ENCODE data around the gene SLC12A5. TPM values are rescaled to one million over a fixed set of nuclear protein-coding genes. Genes with fewer than 3 reads are reported as not detected.

The SLC12A5 gene
- total and polyA plus RNA-seq, 2 of the 4 experiments (the other 2 are of a cell fraction): 2.2 TPM; not detected in 1

- POLR2A ChIA-PET (ENCODE audit: unreplicated experiment): no interaction called here
- Histone ChIP-seq H3K36me3 (ENCODE audit: control insufficient read depth, insufficient read depth, low read length) (no peaks in the 10 kb centered on the region), H3K4me2 (ENCODE audit: low read depth, low read length) (no peak overlapping the region), H3K56ac (ENCODE audit: extremely low read depth, insufficient read depth, low read length) (no peak overlapping the region), H4K5ac (ENCODE audit: low read depth, low read length) (no peak overlapping the region), H3K27ac (ENCODE audit: insufficient read depth, low read length) (no peak overlapping the region), H3K18ac (ENCODE audit: low read depth, low read length) (no peak overlapping the region), H2AFZ (replicated peaks; ENCODE audit: low read length, poor library complexity) (no peak overlapping the region), H4K8ac (ENCODE audit: low read depth in 2 of 2, low read length in 2 of 2) (no peak overlapping the region), H3K9ac (ENCODE audit: low read depth, low read length) (no peak overlapping the region), H2BK120ac (ENCODE audit: low read depth, low read length) (no peak overlapping the region), H2BK20ac (ENCODE audit: low read depth, low read length) (no peak overlapping the region), H3K23ac (ENCODE audit: low read depth, low read length) (no peak overlapping the region), H3K4ac (ENCODE audit: low read depth, low read length) (no peak overlapping the region), H3K79me1 (ENCODE audit: low read depth in 1 of 2, low read length in 2 of 2) (no peaks in the 10 kb centered on the region), H2AK9ac (replicated peaks; ENCODE audit: low read depth, low read length, poor library complexity) (no peak overlapping the region), H3K4me1 (ENCODE audit: control insufficient read depth, insufficient read depth, low read length) (no peaks in the 10 kb centered on the region), H4K20me1 (ENCODE audit: insufficient read depth, low read length) (no peaks in the 10 kb centered on the region; the same call in 1 of the 2 replicates), H3K9me1 (ENCODE audit: insufficient read depth, low read length) (no peaks in the 10 kb centered on the region), H2BK15ac (ENCODE audit: low read depth, low read length) (no peak overlapping the region), H2BK5ac (ENCODE audit: low read depth, low read length, poor library complexity, severe bottlenecking) (no peak overlapping the region), H2AK5ac (ENCODE audit: low read depth, low read length) (no peak overlapping the region), H4K91ac (ENCODE audit: insufficient read depth, low read depth, low read length) (no peak overlapping the region), H3K4me3 (ENCODE audit: insufficient read depth, low read depth, low read length) (no peak overlapping the region), H3K27me3 (ENCODE audit: control insufficient read depth, insufficient read depth, low read length) (peaks cover 71% of the 10 kb centered on the region), H3K14ac (replicated peaks; ENCODE audit: low read depth, low read length) (no peak overlapping the region), H3K9me3 (ENCODE audit: control insufficient read depth, insufficient read depth, low read length) (peaks cover 14% of the 10 kb centered on the region)
- TF ChIP-seq FOS (IDR thresholded peaks at IDR 0.05; ENCODE audit: low read depth, low read length) (no peak), SMC3 (IDR thresholded peaks at IDR 0.05; ENCODE audit: low read depth, low read length) (no peak), RCOR1 (IDR thresholded peaks at IDR 0.05; ENCODE audit: insufficient replicate concordance, low read length) (no peak), BHLHE40 (IDR thresholded peaks at IDR 0.05; ENCODE audit: low read depth, low read length) (no peak), RAD21 (IDR thresholded peaks at IDR 0.05; ENCODE audit: low read length) (no peak)
- TF ChIP-seq, protein P1, sequence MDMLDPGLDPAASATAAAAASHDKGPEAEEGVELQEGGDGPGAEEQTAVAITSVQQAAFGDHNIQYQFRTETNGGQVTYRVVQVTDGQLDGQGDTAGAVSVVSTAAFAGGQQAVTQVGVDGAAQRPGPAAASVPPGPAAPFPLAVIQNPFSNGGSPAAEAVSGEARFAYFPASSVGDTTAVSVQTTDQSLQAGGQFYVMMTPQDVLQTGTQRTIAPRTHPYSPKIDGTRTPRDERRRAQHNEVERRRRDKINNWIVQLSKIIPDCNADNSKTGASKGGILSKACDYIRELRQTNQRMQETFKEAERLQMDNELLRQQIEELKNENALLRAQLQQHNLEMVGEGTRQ (IDR thresholded peaks at IDR 0.05; ENCODE audit: low read depth, low read length): no peak
- BruUV-seq (replicated peaks): no TSS peak
- ATAC-seq (ENCODE audit: low read depth) (no peak), DNase-seq (no peak)
- 64% methylated on average over 2 of the region's 10 CpGs; no CpG with 5 or more reads in 1 of the 2 experiments for WGBS, 2 experiments (ENCODE audit: extremely low coverage in 2 of 2, insufficient read length in 1 of 2)
- intact Hi-C loops (cut with micrococcal nuclease): loop anchor here (10.0 kb wide), 1 partner anchor 468 kb away; the partner anchor contains the start of gene EPPIN
- dilution Hi-C loops (cut with HindIII; ENCODE audit: low sequenced_read_pairs, unreplicated experiment): no loop called here
- CTCF ChIA-PET: interaction anchor here (0.8 kb wide), 1 partner anchor 121 kb away, joined by 4 read pairs; no protein-coding TSS in a partner anchor
- in situ Hi-C loops (cut with MboI; ENCODE audit: low sequenced_read_pairs): no loop called here
Measured at GRCh38 chr20:46012921-46013320, 16.1 kb upstream of the SLC12A5 start.
